Coronary artery (tissue), 2 donors: ENCODE results near the gene JCAD.

Source experiments
- DNase-seq: peaks from one replicate; pipeline ENCODE4 v3.0.0-alpha.2; 2017; ENCODE audit warnings: low spot score
- H3K27ac ChIP-seq, 2 donors: fragments of 200-600 bp; sonication (generic); one replicate each; pipeline ENCODE4 v1.5.1; 2016 to 2019
- H3K4me3 ChIP-seq: fragments of 200-600 bp; sonication (generic); 2 replicates; pipeline ENCODE4 v1.5.1; 2016; ENCODE audit warnings: mild to moderate bottlenecking, moderate library complexity
- CTCF ChIP-seq: fragments of 200-600 bp; sonication (generic); IDR thresholded peaks from one replicate; pipeline ENCODE4 v1.5.1; 2019; ENCODE audit warnings: antibody characterized with exemption

JCAD gene

GRCh38 chr10:30041196-30042105, 17.9 kb downstream of the JCAD start:
- Histone ChIP-seq H3K27ac (peak overlapping the region in 1 of 2 donors; percentile 66), H3K4me3 (no peak overlapping the region)
- no peak for TF ChIP-seq CTCF
- DNase-seq: peak; percentile 45

- DNase-seq: no peak
- Histone ChIP-seq H3K27ac (peak overlapping the region in 1 of 2 donors; percentile 9), H3K4me3 (no peak overlapping the region)
- no peak for TF ChIP-seq CTCF
Measured at GRCh38 chr10:30040597-30040996, 18.8 kb downstream of the JCAD start.

- TF ChIP-seq CTCF: no peak
- Histone ChIP-seq H3K27ac (peak overlapping the region in 1 of 2 donors; percentile 41), H3K4me3 (no peak overlapping the region)
- no peak for DNase-seq
Measured at GRCh38 chr10:30039988-30040387, 19.4 kb downstream of the JCAD start.

- H3K4me3 ChIP-seq: no peak overlapping the region
- peak overlapping the region in 1 of 2 donors; percentile 41 for H3K27ac ChIP-seq
- DNase-seq: peak; percentile 46
- no peak for TF ChIP-seq CTCF
Measured at GRCh38 chr10:30039567-30039966, 19.8 kb downstream of the JCAD start.

GRCh38 chr10:30038781-30039536, 20.4 kb downstream of the JCAD start:
- peak overlapping the region in 1 of 2 donors; percentile 41 for H3K27ac ChIP-seq
- no peak overlapping the region for H3K4me3 ChIP-seq
- DNase-seq: peak; percentile 54
- no peak for TF ChIP-seq CTCF

GRCh38 chr10:30037620-30038336, 21.6 kb downstream of the JCAD start:
- no peak for TF ChIP-seq CTCF
- Histone ChIP-seq H3K27ac (no peak overlapping the region), H3K4me3 (no peak overlapping the region)
- no peak for DNase-seq
